AG09309 (cell line): ENCODE measurements around the gene JAKMIP1.

Experiments
- DNase-seq: peaks from one replicate; pipeline ENCODE4 v3.0.0-alpha.2; 2010; ENCODE audit warnings: low read depth
- H3K4me3 ChIP-seq: 2 replicates; pipeline ENCODE4 v1.5.1; 2011; ENCODE audit warnings: mild to moderate bottlenecking, low read depth, low read length, moderate library complexity; ENCODE audit not compliant: control insufficient read depth
- CTCF ChIP-seq: IDR thresholded peaks from 2 replicates; pipeline ENCODE4 v1.5.1; 2011; ENCODE audit warnings: mild to moderate bottlenecking, low read depth, low read length, inconsistent platforms; ENCODE audit not compliant: insufficient read depth, control insufficient read depth; ENCODE audit errors: missing control alignments

The JAKMIP1 gene

GRCh38 chr4:6071959-6072720 lies 128.2 kb downstream of the JAKMIP1 start:
- no peak overlapping the region for H3K4me3 ChIP-seq
- TF ChIP-seq CTCF = no peak
- no peak for DNase-seq

- H3K4me3 ChIP-seq = no peak overlapping the region
- TF ChIP-seq CTCF = no peak
- no peak for DNase-seq
Observed at GRCh38 chr4:6071191-6071958, 129.0 kb downstream of the JAKMIP1 start.

- no peak for TF ChIP-seq CTCF
- H3K4me3 ChIP-seq = no peak overlapping the region
- no peak for DNase-seq
Observed at GRCh38 chr4:6069845-6070709, 130.3 kb downstream of the JAKMIP1 start.

- no peak for DNase-seq
- no peak overlapping the region for H3K4me3 ChIP-seq
- no peak for TF ChIP-seq CTCF
Observed at GRCh38 chr4:6068986-6069385, 131.4 kb downstream of the JAKMIP1 start.

- no peak for DNase-seq
- TF ChIP-seq CTCF = no peak
Observed at GRCh38 chr4:6065934-6066590, 134.3 kb downstream of the JAKMIP1 start.

GRCh38 chr4:6065166-6065565 lies 135.2 kb downstream of the JAKMIP1 start:
- H3K4me3 ChIP-seq = no peak overlapping the region
- TF ChIP-seq CTCF = no peak
- DNase-seq = no peak

More at GRCh38 chr4:6065934-6066590, 134.3 kb downstream of the JAKMIP1 start:
- H3K4me3 ChIP-seq = no peak overlapping the region
